Activated CD4-positive, alpha-beta memory T cell treated with anti-CD3 and anti-CD28 coated beads, Interleukin-2, amount 10 ng/mL, durations not matched to agents 7 days and 5 days (primary cell): Measurements from ENCODE around the gene PPEF1. TPM values are rescaled to one million over a fixed set of nuclear protein-coding genes. Genes with fewer than 3 reads are reported as not detected.

Source experiments
- CTCF ChIA-PET: fragments of 350-600 bp; sonication (Branson Sonifier 250); formaldehyde crosslinking; loops from one replicate; lab custom pipeline; 2021; ENCODE audit warnings: antibody characterized with exemption, inconsistent platforms; lab: Charles Lee
- POLR2A ChIA-PET: fragments of 350-600 bp; sonication (Branson Sonifier 250); formaldehyde crosslinking; loops from one replicate; lab custom pipeline; 2021; ENCODE audit warnings: antibody characterized with exemption; lab: Charles Lee
- DNase-seq: peaks from one replicate; pipeline ENCODE4 v3.0.0-alpha.2; 2020
- H3K27ac Mint-ChIP-seq: one replicate; pipeline ENCODE4 v1.8.0; 2021; ENCODE audit warnings: mild to moderate bottlenecking, mixed read lengths
- H3K27me3 Mint-ChIP-seq: one replicate; pipeline ENCODE4 v1.8.0; 2021; ENCODE audit warnings: mixed read lengths
- H3K36me3 Mint-ChIP-seq: one replicate; pipeline ENCODE4 v1.8.0; 2021; ENCODE audit warnings: low read depth, mixed read lengths
- H3K4me1 Mint-ChIP-seq: one replicate; pipeline ENCODE4 v1.8.0; 2021; ENCODE audit warnings: mixed read lengths
- H3K4me3 Mint-ChIP-seq: one replicate; pipeline ENCODE4 v1.8.0; 2021; ENCODE audit warnings: mild to moderate bottlenecking, mixed read lengths
- H3K9me3 Mint-ChIP-seq: one replicate; pipeline ENCODE4 v1.8.0; 2021; ENCODE audit warnings: mixed read lengths
- total RNA-seq, 2 experiments: library from RNA; stranded (reverse); gene quantifications; one replicate each; pipeline ENCODE4 v1.2.3, GENCODE V29; 2021

PPEF1 gene
- total RNA-seq, 2 experiments from 2014 or later: not detected

- DNase-seq: no peak
- Mint-ChIP-seq H3K4me1 (no peaks in the 10 kb centered on the region), H3K27ac (no peak overlapping the region), H3K4me3 (no peak overlapping the region), H3K9me3 (no peaks in the 10 kb centered on the region), H3K27me3 (no peaks in the 10 kb centered on the region), H3K36me3 (no peaks in the 10 kb centered on the region)
- ChIA-PET POLR2A (no interaction called here), CTCF (no interaction called here)
These were observed 157.0 kb downstream of the PPEF1 start for GRCh38 chrX:18864390-18864920.

- no peak overlapping the region for H3K4me3 Mint-ChIP-seq
- POLR2A ChIA-PET: no interaction called here
These were observed 163.9 kb downstream of the PPEF1 start for GRCh38 chrX:18871161-18871890.

GRCh38 chrX:18871970-18872369, 164.5 kb downstream of the PPEF1 start:
- Mint-ChIP-seq H3K36me3 (no peaks in the 10 kb centered on the region), H3K4me3 (no peak overlapping the region), H3K4me1 (no peaks in the 10 kb centered on the region), H3K9me3 (no peaks in the 10 kb centered on the region), H3K27me3 (peaks cover 1% of the 10 kb centered on the region), H3K27ac (no peak overlapping the region)
- POLR2A ChIA-PET: no interaction called here
- CTCF ChIA-PET: no interaction called here
- no peak for DNase-seq

More at GRCh38 chrX:18871161-18871890, 163.9 kb downstream of the PPEF1 start:
- no peak for DNase-seq
- H3K4me1 Mint-ChIP-seq: no peaks in the 10 kb centered on the region
- CTCF ChIA-PET: no interaction called here
- H3K36me3 Mint-ChIP-seq: no peaks in the 10 kb centered on the region
- peaks cover 1% of the 10 kb centered on the region for H3K27me3 Mint-ChIP-seq
- no peak overlapping the region for H3K27ac Mint-ChIP-seq
- no peaks in the 10 kb centered on the region for H3K9me3 Mint-ChIP-seq

GRCh38 chrX:18872621-18873020, 165.2 kb downstream of the PPEF1 start:
- Mint-ChIP-seq H3K4me1 (no peaks in the 10 kb centered on the region), H3K27ac (no peak overlapping the region), H3K9me3 (no peaks in the 10 kb centered on the region), H3K36me3 (no peaks in the 10 kb centered on the region), H3K4me3 (no peak overlapping the region), H3K27me3 (peaks cover 1% of the 10 kb centered on the region)
- ChIA-PET CTCF (no interaction called here), POLR2A (no interaction called here)
- DNase-seq: no peak

GRCh38 chrX:18873189-18873791, 165.8 kb downstream of the PPEF1 start:
- no peak overlapping the region for H3K27ac Mint-ChIP-seq
- CTCF ChIA-PET: no interaction called here
- POLR2A ChIA-PET: no interaction called here
- no peaks in the 10 kb centered on the region for H3K36me3 Mint-ChIP-seq
- no peak overlapping the region for H3K4me3 Mint-ChIP-seq
- H3K27me3 Mint-ChIP-seq: peaks cover 1% of the 10 kb centered on the region
- H3K9me3 Mint-ChIP-seq: no peaks in the 10 kb centered on the region
- no peak for DNase-seq
- no peaks in the 10 kb centered on the region for H3K4me1 Mint-ChIP-seq

GRCh38 chrX:18873836-18874235, 166.4 kb downstream of the PPEF1 start:
- Mint-ChIP-seq H3K4me1 (no peaks in the 10 kb centered on the region), H3K36me3 (no peaks in the 10 kb centered on the region), H3K27me3 (peaks cover 1% of the 10 kb centered on the region), H3K9me3 (no peaks in the 10 kb centered on the region), H3K4me3 (no peak overlapping the region), H3K27ac (no peak overlapping the region)
- no peak for DNase-seq
- POLR2A ChIA-PET: no interaction called here
- CTCF ChIA-PET: no interaction called here

GRCh38 chrX:18874560-18875255, 167.3 kb downstream of the PPEF1 start:
- no peaks in the 10 kb centered on the region for H3K36me3 Mint-ChIP-seq
- no peak overlapping the region for H3K4me3 Mint-ChIP-seq
- no peak overlapping the region for H3K27ac Mint-ChIP-seq
- CTCF ChIA-PET: no interaction called here
- POLR2A ChIA-PET: no interaction called here
- H3K27me3 Mint-ChIP-seq: peaks cover 1% of the 10 kb centered on the region
- no peak for DNase-seq
- no peaks in the 10 kb centered on the region for H3K9me3 Mint-ChIP-seq
- no peaks in the 10 kb centered on the region for H3K4me1 Mint-ChIP-seq

GRCh38 chrX:18875256-18875878, 167.9 kb downstream of the PPEF1 start:
- no peak for DNase-seq
- Mint-ChIP-seq H3K4me1 (no peaks in the 10 kb centered on the region), H3K36me3 (no peaks in the 10 kb centered on the region), H3K9me3 (no peaks in the 10 kb centered on the region), H3K4me3 (no peak overlapping the region), H3K27me3 (peaks cover 1% of the 10 kb centered on the region), H3K27ac (no peak overlapping the region)
- POLR2A ChIA-PET: no interaction called here
- CTCF ChIA-PET: no interaction called here

GRCh38 chrX:18877469-18877868, 170.0 kb downstream of the PPEF1 start:
- Mint-ChIP-seq H3K9me3 (no peaks in the 10 kb centered on the region), H3K27ac (no peak overlapping the region), H3K36me3 (no peaks in the 10 kb centered on the region), H3K4me3 (no peak overlapping the region), H3K4me1 (no peaks in the 10 kb centered on the region), H3K27me3 (peaks cover 1% of the 10 kb centered on the region)
- no peak for DNase-seq
- ChIA-PET POLR2A (no interaction called here), CTCF (no interaction called here)

Other genes with a start within 250 kb of the PPEF1 start
- not detected for gene RS1, start 35.5 kb upstream of the PPEF1 start, total RNA-seq